HG03442 (cell line): ENCODE measurements around the gene POU2F1.
A peak's percentile ranks its signal among the peaks of the same experiment; 100 is the strongest.
"Not testable (repeated sequence)": the region's sequence is repeated elsewhere in the genome, so short reads cannot be mapped to it uniquely, and the experiment has no call there.

Source experiments
- ATAC-seq: cut with Tn5 transposase; IDR thresholded peaks from one replicate; pipeline ENCODE4 v1.9.1; 2021; ENCODE audit warnings: mild to moderate bottlenecking, moderate library complexity; ENCODE audit not compliant: unreplicated experiment

The POU2F1 gene

GRCh38 chr1:167229719-167230385, 9.2 kb downstream of the POU2F1 start:
- no peak for ATAC-seq

GRCh38 chr1:167230437-167230836, 9.8 kb downstream of the POU2F1 start:
- ATAC-seq, result no peak

GRCh38 chr1:167231873-167232450, 11.3 kb downstream of the POU2F1 start:
- no peak for ATAC-seq

- no peak for ATAC-seq
These were observed 12.1 kb downstream of the POU2F1 start for GRCh38 chr1:167232801-167233200.

- no peak for ATAC-seq
These were observed 12.7 kb downstream of the POU2F1 start for GRCh38 chr1:167233373-167233772.

GRCh38 chr1:167237000-167237399, 16.3 kb downstream of the POU2F1 start:
- ATAC-seq, result no peak

- no peak for ATAC-seq
These were observed 18.0 kb downstream of the POU2F1 start for GRCh38 chr1:167238713-167239112.

- ATAC-seq, result no peak
These were observed 18.6 kb downstream of the POU2F1 start for GRCh38 chr1:167239257-167239656.

- no peak for ATAC-seq
These were observed 23.6 kb downstream of the POU2F1 start for GRCh38 chr1:167244244-167244643.

- not testable (repeated sequence) for ATAC-seq
These were observed 24.5 kb downstream of the POU2F1 start for GRCh38 chr1:167245168-167245567.

- no peak for ATAC-seq
These were observed 26.3 kb downstream of the POU2F1 start for GRCh38 chr1:167246971-167247370.

- no peak for ATAC-seq
These were observed 27.1 kb downstream of the POU2F1 start for GRCh38 chr1:167247754-167248153.

GRCh38 chr1:167248707-167249642, 28.3 kb downstream of the POU2F1 start:
- no peak for ATAC-seq

GRCh38 chr1:167249702-167250101, 29.0 kb downstream of the POU2F1 start:
- ATAC-seq, result peak; percentile 67

- ATAC-seq, result no peak
These were observed 29.8 kb downstream of the POU2F1 start for GRCh38 chr1:167250482-167250881.

- ATAC-seq, result no peak
These were observed 30.8 kb downstream of the POU2F1 start for GRCh38 chr1:167251472-167251871.

- ATAC-seq, result no peak
These were observed 32.3 kb downstream of the POU2F1 start for GRCh38 chr1:167252986-167253385.

GRCh38 chr1:167258858-167259257, 38.2 kb downstream of the POU2F1 start:
- ATAC-seq, result no peak

GRCh38 chr1:167262836-167263235, 42.1 kb downstream of the POU2F1 start:
- no peak for ATAC-seq

- no peak for ATAC-seq
These were observed 42.7 kb downstream of the POU2F1 start for GRCh38 chr1:167263344-167263743.

- ATAC-seq, result peak; percentile 45
These were observed 43.3 kb downstream of the POU2F1 start for GRCh38 chr1:167263819-167264464.
